Suprapubic skin (tissue), 4 donors: ENCODE measurements around the gene GPR37L1. TPM values are rescaled to one million over a fixed set of nuclear protein-coding genes. Genes with fewer than 3 reads are reported as not detected.

Experiments
- DNase-seq, 2 donors: peaks; one replicate each; pipeline ENCODE4 v3.0.0-alpha.2; 2019; ENCODE audit warnings: low spot score in 2 of 2
- H3K27ac ChIP-seq: fragments of 200-600 bp; sonication (generic); one replicate; pipeline ENCODE4 v1.5.1; 2019
- H3K27me3 ChIP-seq: fragments of 200-600 bp; sonication (generic); one replicate; pipeline ENCODE4 v1.5.1; 2019
- H3K36me3 ChIP-seq: fragments of 200-600 bp; sonication (generic); one replicate; pipeline ENCODE4 v1.5.1; 2019
- H3K4me1 ChIP-seq: fragments of 200-600 bp; sonication (generic); one replicate; pipeline ENCODE4 v1.5.1; 2019
- H3K4me3 ChIP-seq: fragments of 200-600 bp; sonication (generic); one replicate; pipeline ENCODE4 v1.5.1; 2019; ENCODE audit warnings: mild to moderate bottlenecking
- H3K9me3 ChIP-seq: fragments of 200-600 bp; sonication (generic); one replicate; pipeline ENCODE4 v1.5.1; 2019
- EP300 ChIP-seq: sonication (generic); formaldehyde crosslinking; IDR thresholded peaks from one replicate; pipeline ENCODE4 v1.6.1; 2017; ENCODE audit warnings: antibody characterized with exemption
- POLR2A ChIP-seq, 2 donors: fragments of 450-650 bp; IDR thresholded peaks; one replicate each; pipeline ENCODE4 v1.6.1; 2017; ENCODE audit warnings: antibody characterized with exemption in 2 of 2, mild to moderate bottlenecking in 2 of 2, moderate library complexity in 2 of 2
- POLR2AphosphoS5 ChIP-seq, 3 donors: sonication (generic); formaldehyde crosslinking; IDR thresholded peaks; one replicate each; pipeline ENCODE4 v1.6.1; 2017; ENCODE audit warnings: antibody characterized with exemption in 3 of 3
- WGBS: methylation state at CpG from one replicate; pipeline ENCODE4 v1.1.5; 2018; 5-methylcytosine and 5-hydroxymethylcytosine counted together
- total RNA-seq, 4 donors: library from RNA; depleted of rRNA; stranded (reverse); fragments of >200 nt; gene quantifications; one replicate each; pipeline ENCODE4 v1.1.0, GENCODE V29; 2016
- TF ChIP-seq, protein P1 (sequence below), 2 donors: fragments of 200-600 bp in 1 of 2; fragments of 450-650 bp in 1 of 2; sonication (generic) in 1 of 2; IDR thresholded peaks; one replicate each; pipeline ENCODE4 v1.5.1; 2016 to 2019; ENCODE audit warnings: antibody characterized with exemption in 2 of 2, mild to moderate bottlenecking in 1 of 2, moderate library complexity in 1 of 2

GPR37L1 gene
- total RNA-seq, 4 donors from 2014 or later: not detected

DNA sequence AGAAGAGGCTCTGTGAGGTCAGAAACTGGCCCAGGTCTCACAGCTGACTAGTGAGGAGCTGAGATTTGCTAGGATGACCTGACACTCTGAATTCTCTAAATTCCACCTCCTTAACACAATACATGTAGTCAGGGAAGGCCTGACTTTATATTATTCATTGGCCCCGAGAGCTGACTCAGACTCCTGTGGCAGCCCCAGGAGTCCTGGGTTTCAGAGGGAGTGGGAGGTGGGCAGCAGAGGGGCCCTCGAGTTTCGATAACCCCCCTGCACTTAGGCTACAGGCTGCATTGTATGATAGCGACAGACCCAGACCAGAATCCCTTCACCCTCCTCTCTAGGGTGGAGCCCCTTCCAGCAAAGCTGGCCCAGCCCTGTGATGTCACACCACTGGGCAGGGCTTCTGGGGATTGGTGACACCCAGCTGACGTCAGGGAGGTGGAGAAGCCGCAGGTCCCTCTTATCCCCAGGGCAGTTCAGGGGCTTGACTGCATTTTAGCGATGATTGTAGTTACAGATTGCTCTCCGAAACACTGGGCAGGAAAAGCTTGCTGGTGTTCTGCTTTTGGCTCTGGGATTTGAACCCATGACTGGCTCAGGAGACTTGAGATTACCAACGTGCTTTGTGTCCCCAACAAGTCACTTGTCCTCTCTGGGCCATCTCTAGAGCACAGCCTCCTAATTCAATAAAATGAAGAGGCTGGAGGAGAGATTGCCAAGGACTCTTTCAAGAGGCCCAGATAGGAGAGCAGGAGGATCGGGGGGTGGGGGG is 17.0 kb upstream of the GPR37L1 start:
- no peak overlapping the region for H3K27ac ChIP-seq
- H3K27me3 ChIP-seq: no peaks in the 10 kb centered on the region
- no peak overlapping the region for H3K4me3 ChIP-seq
- WGBS: 50% methylated on average over 8 of the region's 10 CpGs
- peaks cover 27% of the 10 kb centered on the region for H3K4me1 ChIP-seq
- H3K9me3 ChIP-seq: no peaks in the 10 kb centered on the region
- TF ChIP-seq POLR2A (IDR thresholded peaks at IDR 0.05) (no peak), POLR2AphosphoS5 (IDR thresholded peaks at IDR 0.05) (no peak)
- TF ChIP-seq, protein P1, sequence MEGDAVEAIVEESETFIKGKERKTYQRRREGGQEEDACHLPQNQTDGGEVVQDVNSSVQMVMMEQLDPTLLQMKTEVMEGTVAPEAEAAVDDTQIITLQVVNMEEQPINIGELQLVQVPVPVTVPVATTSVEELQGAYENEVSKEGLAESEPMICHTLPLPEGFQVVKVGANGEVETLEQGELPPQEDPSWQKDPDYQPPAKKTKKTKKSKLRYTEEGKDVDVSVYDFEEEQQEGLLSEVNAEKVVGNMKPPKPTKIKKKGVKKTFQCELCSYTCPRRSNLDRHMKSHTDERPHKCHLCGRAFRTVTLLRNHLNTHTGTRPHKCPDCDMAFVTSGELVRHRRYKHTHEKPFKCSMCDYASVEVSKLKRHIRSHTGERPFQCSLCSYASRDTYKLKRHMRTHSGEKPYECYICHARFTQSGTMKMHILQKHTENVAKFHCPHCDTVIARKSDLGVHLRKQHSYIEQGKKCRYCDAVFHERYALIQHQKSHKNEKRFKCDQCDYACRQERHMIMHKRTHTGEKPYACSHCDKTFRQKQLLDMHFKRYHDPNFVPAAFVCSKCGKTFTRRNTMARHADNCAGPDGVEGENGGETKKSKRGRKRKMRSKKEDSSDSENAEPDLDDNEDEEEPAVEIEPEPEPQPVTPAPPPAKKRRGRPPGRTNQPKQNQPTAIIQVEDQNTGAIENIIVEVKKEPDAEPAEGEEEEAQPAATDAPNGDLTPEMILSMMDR (IDR thresholded peaks at IDR 0.05): no peak
- no peaks in the 10 kb centered on the region for H3K36me3 ChIP-seq
- DNase-seq: no peak

DNA sequence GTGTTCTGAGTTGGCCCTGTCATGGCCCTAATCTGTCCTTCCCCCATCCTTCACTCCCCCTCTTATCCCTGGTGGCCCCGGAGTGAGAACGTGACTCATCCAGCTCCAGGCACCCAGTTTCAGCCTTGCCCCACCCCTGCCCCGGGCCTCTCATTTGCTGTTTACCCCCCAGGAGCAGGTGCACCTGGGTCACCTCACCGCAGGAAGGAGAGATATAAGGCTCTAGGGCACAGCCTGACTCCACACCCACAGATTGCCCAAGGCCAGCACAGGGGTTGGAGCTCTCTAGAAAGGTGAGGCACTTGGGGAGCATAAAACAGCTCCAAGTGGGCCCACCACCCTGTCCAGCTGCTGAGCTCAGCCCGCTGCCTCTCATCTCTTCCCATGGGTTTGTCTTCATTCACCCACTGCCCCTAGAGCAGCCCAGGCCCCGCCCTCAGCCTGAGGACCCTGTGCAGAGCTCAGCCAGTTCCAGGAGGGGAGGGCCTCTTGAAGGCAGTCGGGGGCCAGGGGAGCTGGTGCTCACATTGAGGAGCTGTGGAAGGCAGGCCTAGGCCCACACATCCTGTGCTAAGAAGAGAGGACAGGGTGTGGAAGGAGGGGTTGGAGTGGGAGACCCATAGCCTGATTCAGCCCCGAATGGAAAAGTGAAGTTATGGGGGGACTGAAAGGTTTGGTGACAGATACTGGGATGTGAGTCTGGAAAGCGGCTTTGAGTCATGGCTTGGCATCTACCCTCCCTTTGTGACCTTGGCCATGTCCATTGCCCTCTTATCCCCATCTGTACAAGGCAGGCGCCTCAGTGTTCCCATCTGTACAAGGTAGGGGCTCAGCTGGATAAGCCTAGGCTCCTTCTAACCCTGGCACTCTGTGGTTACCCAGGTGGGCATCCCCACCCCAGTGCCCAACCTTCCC is 16.1 kb upstream of the GPR37L1 start:
- peaks cover 27% of the 10 kb centered on the region for H3K4me1 ChIP-seq
- TF ChIP-seq, protein P1 (IDR thresholded peaks at IDR 0.05): no peak
- TF ChIP-seq POLR2AphosphoS5 (IDR thresholded peaks at IDR 0.05) (no peak), EP300 (no peak), POLR2A (IDR thresholded peaks at IDR 0.05) (no peak)
- WGBS: 67% methylated on average over 4 of the region's 10 CpGs
- no peak overlapping the region for H3K4me3 ChIP-seq
- H3K9me3 ChIP-seq: no peaks in the 10 kb centered on the region
- DNase-seq: no peak
- H3K27me3 ChIP-seq: no peaks in the 10 kb centered on the region
- no peaks in the 10 kb centered on the region for H3K36me3 ChIP-seq
- H3K27ac ChIP-seq: peak overlapping the region; percentile 48

DNA sequence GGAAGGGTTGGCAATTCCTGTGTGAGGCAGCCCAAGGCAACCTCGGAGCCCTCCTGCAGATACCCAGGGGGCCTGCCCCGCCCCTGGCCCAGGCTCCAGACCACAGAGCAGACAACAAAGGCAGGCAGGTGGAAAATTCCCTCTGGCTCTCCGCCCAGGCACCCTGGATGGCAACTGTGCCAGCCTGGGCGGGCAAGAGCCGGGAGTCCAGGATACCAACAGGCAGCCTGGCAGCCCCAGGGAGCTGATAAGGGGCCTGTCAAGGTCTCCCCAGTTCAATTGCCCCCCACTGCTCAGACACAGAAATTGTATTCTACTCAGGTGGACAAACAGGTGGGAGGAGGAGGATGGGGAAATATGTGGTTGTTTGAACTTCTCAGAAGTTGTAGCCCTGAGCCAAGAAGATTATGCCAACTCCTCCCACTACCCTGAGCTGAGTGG is 15.4 kb upstream of the GPR37L1 start:
- Histone ChIP-seq H3K4me3 (no peak overlapping the region), H3K27me3 (no peaks in the 10 kb centered on the region), H3K36me3 (no peaks in the 10 kb centered on the region), H3K9me3 (no peaks in the 10 kb centered on the region), H3K4me1 (peaks cover 27% of the 10 kb centered on the region), H3K27ac (peak overlapping the region; percentile 48)
- no peak for TF ChIP-seq EP300
- TF ChIP-seq POLR2AphosphoS5 (IDR thresholded peaks at IDR 0.05): no peak
- TF ChIP-seq, protein P1 (IDR thresholded peaks at IDR 0.05): no peak
- TF ChIP-seq POLR2A (IDR thresholded peaks at IDR 0.05): no peak
- DNase-seq: no peak
- 56% methylated on average over 5 of the region's 5 CpGs for WGBS

DNA sequence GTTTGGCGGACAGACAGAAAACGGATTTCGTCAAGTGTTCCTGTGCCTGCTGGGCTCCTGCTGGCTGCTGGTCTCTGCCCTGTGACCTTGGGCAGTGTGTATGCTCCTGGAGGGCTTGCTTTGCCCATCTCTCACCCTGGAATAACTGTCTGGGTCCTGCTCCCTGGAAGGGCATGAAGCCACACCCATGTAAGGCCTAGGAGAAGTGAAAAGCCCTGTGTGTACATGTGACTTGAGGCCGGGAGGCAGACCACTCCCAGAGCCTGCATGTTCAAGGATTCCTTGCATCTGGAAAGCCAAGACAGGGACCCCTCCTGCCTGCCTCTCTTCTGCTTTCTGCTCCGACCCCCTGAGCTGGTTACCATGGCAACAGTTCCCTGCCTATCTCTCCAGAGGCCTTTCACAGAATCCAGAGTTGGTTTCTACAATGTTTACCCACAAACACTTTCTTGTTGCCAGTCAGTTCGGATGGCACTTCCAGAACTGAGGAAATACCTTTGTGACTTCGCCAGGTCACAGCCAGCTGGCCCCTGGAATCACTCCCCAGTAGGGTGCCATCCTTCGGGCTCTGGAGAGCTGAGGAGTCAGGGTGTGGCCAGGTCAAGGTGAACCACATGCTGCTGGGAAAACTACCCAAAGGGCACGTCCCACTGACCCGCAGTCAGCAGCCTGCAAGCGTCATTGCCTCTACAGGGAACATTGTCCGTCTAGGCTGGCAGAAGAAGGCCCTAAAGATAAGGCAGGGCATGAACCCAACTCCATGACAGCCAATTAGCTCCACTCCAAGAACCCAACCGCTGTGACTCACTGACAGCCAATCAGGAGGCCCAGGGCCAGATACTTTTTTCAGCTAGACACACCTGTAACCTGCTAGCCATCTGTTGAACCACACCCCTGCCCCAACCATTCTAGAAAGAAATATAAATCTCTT is 14.7 kb upstream of the GPR37L1 start:
- DNase-seq: no peak
- Histone ChIP-seq H3K4me1 (peaks cover 32% of the 10 kb centered on the region), H3K27ac (peak overlapping the region; percentile 48)

More for the DNA sequence above, 14.7 kb upstream of the GPR37L1 start:
- Histone ChIP-seq H3K27me3 (no peaks in the 10 kb centered on the region), H3K4me3 (no peak overlapping the region), H3K9me3 (no peaks in the 10 kb centered on the region), H3K36me3 (no peaks in the 10 kb centered on the region)
- 72% methylated on average over 7 of the region's 13 CpGs for WGBS
- no peak for TF ChIP-seq EP300
- TF ChIP-seq, protein P1 (IDR thresholded peaks at IDR 0.05): no peak
- TF ChIP-seq POLR2AphosphoS5 (IDR thresholded peaks at IDR 0.05): no peak
- no peak for TF ChIP-seq POLR2A (IDR thresholded peaks at IDR 0.05)
